HFFc6 (cell line): ENCODE results near the gene ABHD5. TPM values are rescaled to one million over a fixed set of nuclear protein-coding genes. Genes with fewer than 3 reads are reported as not detected.

Source experiments
- DNase-seq: peaks from one replicate; pipeline ENCODE4 v3.0.0-alpha.2; 2018
- H3K27ac Mint-ChIP-seq: 2 replicates; pipeline ENCODE4 v1.8.0; 2020; ENCODE audit warnings: mild to moderate bottlenecking, mixed read lengths
- H3K27me3 Mint-ChIP-seq: 2 replicates; pipeline ENCODE4 v1.8.0; 2021; ENCODE audit warnings: mild to moderate bottlenecking, moderate library complexity, mixed read lengths; ENCODE audit not compliant: insufficient read depth
- H3K36me3 Mint-ChIP-seq: 2 replicates; pipeline ENCODE4 v1.8.0; 2021; ENCODE audit warnings: low read depth, mixed read lengths
- H3K4me1 Mint-ChIP-seq: 2 replicates; pipeline ENCODE4 v1.8.0; 2020; ENCODE audit warnings: low read depth, mixed read lengths
- H3K4me3 Mint-ChIP-seq: 2 replicates; pipeline ENCODE4 v1.8.0; 2020; ENCODE audit warnings: mild to moderate bottlenecking, moderate library complexity, mixed read lengths
- H3K9me3 Mint-ChIP-seq: 2 replicates; pipeline ENCODE4 v1.8.0; 2020; ENCODE audit warnings: mild to moderate bottlenecking, mixed read lengths
- total RNA-seq, 6 experiments: library from RNA; stranded (reverse); fragmentation: NEBNext Ultra II Directional; extraction: Animal tissue kit (Norgen Biotek cat#: 25700); gene quantifications; 2 replicates in 1 of 6; 3 replicates in 5 of 6; pipeline ENCODE4 v1.2.3, GENCODE V29; 2021
- TF ChIP-seq, protein P1 (sequence below): fragments of 200-600 bp; sonication (generic); IDR thresholded peaks from 2 replicates; pipeline ENCODE4 v1.5.0; 2021; ENCODE audit warnings: antibody characterized with exemption, mild to moderate bottlenecking

The ABHD5 gene
- total RNA-seq, 6 experiments from 2014 or later: 16.0 to 25.8 (median 18.1) TPM

- Mint-ChIP-seq H3K27ac (peak overlapping the region; percentile 95), H3K9me3 (peaks cover 14% of the 10 kb centered on the region), H3K4me1 (peaks cover 57% of the 10 kb centered on the region), H3K27me3 (no peaks in the 10 kb centered on the region; the same call in 1 of the 2 replicates), H3K4me3 (peak overlapping the region; percentile 76), H3K36me3 (peaks cover 30% of the 10 kb centered on the region)
- TF ChIP-seq, protein P1, sequence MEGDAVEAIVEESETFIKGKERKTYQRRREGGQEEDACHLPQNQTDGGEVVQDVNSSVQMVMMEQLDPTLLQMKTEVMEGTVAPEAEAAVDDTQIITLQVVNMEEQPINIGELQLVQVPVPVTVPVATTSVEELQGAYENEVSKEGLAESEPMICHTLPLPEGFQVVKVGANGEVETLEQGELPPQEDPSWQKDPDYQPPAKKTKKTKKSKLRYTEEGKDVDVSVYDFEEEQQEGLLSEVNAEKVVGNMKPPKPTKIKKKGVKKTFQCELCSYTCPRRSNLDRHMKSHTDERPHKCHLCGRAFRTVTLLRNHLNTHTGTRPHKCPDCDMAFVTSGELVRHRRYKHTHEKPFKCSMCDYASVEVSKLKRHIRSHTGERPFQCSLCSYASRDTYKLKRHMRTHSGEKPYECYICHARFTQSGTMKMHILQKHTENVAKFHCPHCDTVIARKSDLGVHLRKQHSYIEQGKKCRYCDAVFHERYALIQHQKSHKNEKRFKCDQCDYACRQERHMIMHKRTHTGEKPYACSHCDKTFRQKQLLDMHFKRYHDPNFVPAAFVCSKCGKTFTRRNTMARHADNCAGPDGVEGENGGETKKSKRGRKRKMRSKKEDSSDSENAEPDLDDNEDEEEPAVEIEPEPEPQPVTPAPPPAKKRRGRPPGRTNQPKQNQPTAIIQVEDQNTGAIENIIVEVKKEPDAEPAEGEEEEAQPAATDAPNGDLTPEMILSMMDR: no peak
- peak; percentile 74 for DNase-seq
Observed at GRCh38 chr3:43747641-43748040, 56.9 kb downstream of the ABHD5 start.

DNA sequence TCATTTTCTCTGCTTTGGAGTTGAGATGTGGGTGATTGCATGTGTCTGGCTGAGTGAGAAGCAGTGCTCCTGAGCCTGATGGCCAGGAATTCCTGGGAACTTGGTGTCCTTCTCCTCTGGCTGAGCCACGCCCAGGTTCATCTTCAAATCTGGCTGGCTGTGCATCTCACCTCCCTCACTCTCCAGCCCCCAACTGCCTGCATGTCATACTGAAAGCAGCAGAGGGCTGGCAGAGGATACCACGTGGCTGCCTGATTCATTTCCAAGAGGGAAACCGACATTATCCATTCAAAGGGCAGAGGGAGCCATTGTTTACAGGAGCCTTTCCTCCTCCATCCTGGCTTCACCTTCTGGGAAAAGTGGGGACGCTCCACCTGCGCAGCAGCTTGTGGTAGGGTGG is 57.4 kb downstream of the ABHD5 start:
- no peaks in the 10 kb centered on the region; the same call in 1 of the 2 replicates for H3K27me3 Mint-ChIP-seq
- H3K4me3 Mint-ChIP-seq: peak overlapping the region; percentile 76
- peak overlapping the region; percentile 95 for H3K27ac Mint-ChIP-seq
- H3K36me3 Mint-ChIP-seq: peaks cover 30% of the 10 kb centered on the region
- peaks cover 57% of the 10 kb centered on the region for H3K4me1 Mint-ChIP-seq
- TF ChIP-seq, protein P1: peak; percentile 48; the same call in 1 of the 2 replicates
- DNase-seq: peak; percentile 88
- H3K9me3 Mint-ChIP-seq: peaks cover 14% of the 10 kb centered on the region

DNA sequence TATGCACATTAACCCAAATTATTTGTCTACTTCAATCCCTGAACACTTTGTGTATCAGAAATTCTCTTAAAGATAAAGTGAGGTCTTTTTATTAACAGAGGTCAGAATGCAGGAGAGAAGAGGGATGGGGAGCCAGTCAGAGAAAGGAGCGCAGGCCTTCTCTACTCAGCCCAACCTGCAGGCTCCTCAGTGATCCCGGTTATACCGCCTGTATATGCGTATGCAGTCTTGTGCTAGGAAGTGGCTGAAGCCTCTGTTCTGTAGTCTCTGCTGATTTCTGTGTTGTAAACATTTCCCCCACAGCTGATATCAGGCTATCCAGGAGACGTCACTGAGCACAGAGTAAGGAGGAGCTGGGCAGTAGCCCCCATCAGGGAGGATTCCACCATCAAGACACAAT is 57.9 kb downstream of the ABHD5 start:
- TF ChIP-seq, protein P1: peak; percentile 15; the same call in 1 of the 2 replicates
- Mint-ChIP-seq H3K4me1 (peaks cover 57% of the 10 kb centered on the region), H3K36me3 (peaks cover 30% of the 10 kb centered on the region), H3K4me3 (peak overlapping the region; percentile 76), H3K9me3 (peaks cover 14% of the 10 kb centered on the region), H3K27me3 (no peaks in the 10 kb centered on the region; the same call in 1 of the 2 replicates), H3K27ac (peak overlapping the region; percentile 95)
- no peak for DNase-seq

DNA sequence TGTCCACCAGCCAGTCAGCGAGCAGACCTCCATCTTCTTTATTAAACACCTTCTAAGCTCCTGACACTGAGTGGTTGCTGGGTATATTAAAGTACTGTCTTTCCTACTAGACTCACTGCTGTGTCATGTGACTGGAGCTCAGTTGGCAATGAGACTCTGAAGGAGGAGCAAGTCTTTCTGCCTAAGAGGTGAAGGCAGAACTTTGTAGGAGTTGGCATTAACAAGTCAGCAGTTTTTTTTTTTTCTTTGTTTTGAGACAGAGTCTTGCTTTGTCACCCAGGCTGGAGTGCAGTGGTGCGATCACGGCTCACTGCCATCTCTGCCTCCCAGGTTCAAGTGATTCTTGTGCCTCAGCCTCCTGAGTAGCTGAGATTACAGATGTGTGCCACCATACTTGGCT is 62.2 kb downstream of the ABHD5 start:
- Mint-ChIP-seq H3K27me3 (peaks cover 1% of the 10 kb centered on the region; the same call in 1 of the 2 replicates), H3K9me3 (no peaks in the 10 kb centered on the region), H3K27ac (peak overlapping the region; percentile 68; the same call in 1 of the 2 replicates), H3K36me3 (peaks cover 18% of the 10 kb centered on the region), H3K4me3 (no peak overlapping the region), H3K4me1 (peaks cover 75% of the 10 kb centered on the region)
- TF ChIP-seq, protein P1: no peak
- no peak for DNase-seq

- H3K27ac Mint-ChIP-seq: peak overlapping the region; percentile 70
Observed at GRCh38 chr3:43753741-43754715, 63.3 kb downstream of the ABHD5 start.

More at GRCh38 chr3:43753741-43754715, 63.3 kb downstream of the ABHD5 start:
- TF ChIP-seq, protein P1: no peak
- Mint-ChIP-seq H3K4me3 (peak overlapping the region; percentile 60), H3K27me3 (peaks cover 1% of the 10 kb centered on the region; the same call in 1 of the 2 replicates), H3K36me3 (peaks cover 18% of the 10 kb centered on the region), H3K9me3 (no peaks in the 10 kb centered on the region), H3K4me1 (peaks cover 75% of the 10 kb centered on the region)
- peak; percentile 76 for DNase-seq
